SK-MEL-5 (cell line): ENCODE data around the gene SLC35D2. TPM values are rescaled to one million over a fixed set of nuclear protein-coding genes. Genes with fewer than 3 reads are reported as not detected.
"Not testable (repeated sequence)": the region's sequence is repeated elsewhere in the genome, so short reads cannot be mapped to it uniquely, and the experiment has no call there.

ENCODE experiments used
- DNase-seq: peaks from one replicate; pipeline ENCODE4 v3.0.0-alpha.2; 2016; ENCODE audit warnings: low read depth, low spot score
- in situ Hi-C: cut with HindIII; loops from 2 replicates; pipeline ENCODE4 v1.10.0; 2016; ENCODE audit warnings: low sequenced_read_pairs, high pct_unique_total_duplicates, low pct_unique_long_range_greater_than_20kb
- total RNA-seq: library from RNA; depleted of rRNA; stranded (reverse); fragments of >200 nt; shearing (Covaris generic); gene quantifications from 2 replicates; pipeline ENCODE4 v1.2.3, GENCODE V29; 2014

The SLC35D2 gene
- total RNA-seq, 1 experiment from 2014 or later: 54.5 TPM

DNA sequence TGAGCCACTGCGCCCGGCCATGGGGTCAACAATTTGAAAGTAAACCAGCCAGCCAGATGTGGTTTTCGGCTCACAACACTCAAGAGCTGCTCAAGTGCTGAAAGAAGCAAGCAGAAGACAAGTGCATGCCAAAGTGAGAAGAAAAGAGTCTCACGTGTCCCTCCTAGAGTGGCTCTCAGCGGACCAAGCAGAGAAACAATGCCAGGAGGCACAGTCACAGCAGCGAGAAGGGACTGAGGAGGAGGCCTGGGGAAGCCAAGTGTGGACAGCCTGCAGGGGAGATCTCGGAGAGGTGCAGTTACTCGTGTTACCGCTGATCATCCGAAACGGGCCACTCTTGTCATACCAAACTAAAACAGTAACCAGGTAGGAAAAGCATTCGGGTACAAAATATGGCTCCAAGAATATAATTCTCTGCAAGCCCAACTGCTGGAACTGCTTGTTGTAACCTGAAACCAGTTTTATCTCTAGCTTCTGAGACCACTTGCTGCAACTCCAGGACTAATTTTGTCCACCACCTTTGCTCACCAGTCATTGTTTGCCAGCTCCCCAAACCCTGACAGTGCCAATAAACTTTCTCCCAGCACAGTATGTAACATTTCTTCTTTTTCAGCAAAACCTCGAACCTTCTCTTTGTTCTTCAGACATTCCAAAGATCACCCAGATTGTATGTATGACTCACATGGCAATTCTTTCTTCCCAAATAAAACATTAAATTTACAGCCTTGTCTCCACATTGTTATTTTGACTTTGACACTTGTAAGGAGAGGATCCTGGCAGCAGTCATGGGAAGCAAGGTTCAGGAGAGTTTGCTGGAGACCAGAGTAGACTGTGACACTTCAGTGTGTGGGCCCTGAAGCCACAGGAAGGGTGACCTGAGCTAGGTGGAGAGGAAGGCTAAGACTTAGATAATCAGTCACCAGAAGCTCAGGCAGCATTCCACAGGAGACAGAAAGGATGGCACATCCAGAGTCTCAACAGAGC is 6.3 kb downstream of the SLC35D2 start:
- in situ Hi-C loops: no loop called here
- DNase-seq: no peak

DNA sequence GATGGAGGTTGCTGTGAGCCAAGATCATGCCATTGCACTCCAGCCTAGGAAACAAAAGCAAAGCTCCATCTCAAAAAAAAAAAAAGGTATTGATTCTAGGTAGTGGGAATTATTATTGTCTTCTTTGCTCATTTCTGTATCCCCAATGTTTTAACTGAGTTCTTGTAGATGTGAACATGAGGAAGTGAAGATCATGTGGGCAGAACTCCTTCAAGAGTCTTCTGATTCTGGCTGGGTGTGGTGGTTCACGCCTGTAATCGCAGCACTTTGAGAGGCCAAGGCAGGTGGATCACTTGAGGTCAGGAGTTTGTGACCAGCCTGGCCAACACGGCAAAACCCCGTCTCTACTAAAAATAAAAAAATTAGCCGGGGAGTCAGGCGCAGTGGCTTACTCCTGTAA is 8.0 kb downstream of the SLC35D2 start:
- DNase-seq, in situ Hi-C loops: not testable (repeated sequence)

DNA sequence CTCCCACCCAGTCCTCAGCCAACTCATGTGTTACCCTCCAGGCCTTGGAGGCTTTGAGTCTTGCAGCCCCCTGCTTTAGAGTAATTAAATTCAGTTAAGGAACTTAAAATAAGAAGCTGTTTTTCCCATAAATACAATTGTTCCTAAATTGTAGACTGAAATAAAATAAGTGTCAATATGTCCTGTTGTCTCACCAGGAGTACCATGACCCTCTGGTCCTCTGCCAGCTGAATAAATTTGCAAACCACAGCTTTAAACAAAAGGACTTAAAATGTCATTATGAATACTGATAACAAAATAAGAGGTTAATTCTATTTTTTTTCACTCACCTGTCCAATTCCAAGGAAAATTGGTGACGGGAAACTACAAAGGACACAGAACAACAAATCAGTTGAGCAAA is 15.6 kb downstream of the SLC35D2 start:
- no peak for DNase-seq
- in situ Hi-C loops: no loop called here

DNA sequence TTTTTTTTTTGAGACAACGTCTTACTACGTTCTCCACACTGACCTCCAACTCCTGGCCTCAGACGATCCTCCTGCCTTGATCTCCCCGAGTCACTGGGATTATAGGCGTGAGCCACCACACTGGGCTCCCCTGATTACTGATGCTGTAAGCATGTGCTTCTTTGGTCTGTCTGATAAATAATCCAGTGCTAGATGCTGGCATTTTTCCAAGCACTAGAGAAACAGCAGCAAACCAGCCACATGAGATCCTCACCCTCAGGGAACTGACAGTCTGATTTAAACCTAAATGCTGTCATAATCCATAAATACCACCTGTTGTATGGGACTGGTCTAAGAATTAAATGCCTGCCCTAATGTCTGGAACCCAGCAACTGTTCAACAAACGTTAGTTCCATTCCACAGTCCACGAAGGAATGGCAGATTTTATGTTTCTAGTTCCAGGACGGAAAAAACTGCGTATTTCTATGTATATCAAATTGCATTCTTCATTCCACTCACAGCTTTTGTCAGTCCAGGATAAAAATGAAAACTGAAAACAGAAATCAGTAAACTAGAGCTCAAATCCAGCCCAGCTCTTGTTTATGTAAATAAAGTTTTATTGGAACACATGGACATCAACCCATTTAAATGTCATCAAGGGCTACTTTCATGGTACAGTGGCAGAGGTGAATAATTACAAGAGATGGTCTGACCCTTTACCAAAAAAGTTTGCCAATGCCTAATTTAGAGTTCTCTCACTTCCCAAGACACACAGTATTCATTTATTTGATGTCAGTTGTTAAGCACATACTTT is 20.1 kb downstream of the SLC35D2 start:
- no peak for DNase-seq
- in situ Hi-C loops: no loop called here

DNA sequence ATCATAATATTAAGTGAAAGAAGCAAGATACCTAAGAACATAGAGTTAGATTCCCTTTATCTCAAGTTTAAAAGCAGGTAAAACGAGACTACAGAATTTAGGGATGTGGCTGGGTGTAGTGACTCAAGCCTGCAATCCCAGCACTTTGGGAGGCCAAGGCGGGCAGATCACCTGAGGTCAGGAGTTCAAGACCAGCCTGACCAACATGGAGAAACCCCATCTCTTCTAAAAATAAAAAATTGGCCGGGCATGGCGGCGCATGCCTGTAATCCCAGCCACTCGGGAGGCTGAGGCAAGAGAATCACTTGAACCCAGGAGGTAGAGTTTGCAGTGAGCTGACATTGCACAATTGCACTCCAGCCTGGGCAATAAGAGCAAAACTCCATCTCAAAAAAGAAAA is 21.4 kb downstream of the SLC35D2 start:
- DNase-seq, in situ Hi-C loops: not testable (repeated sequence)

DNA sequence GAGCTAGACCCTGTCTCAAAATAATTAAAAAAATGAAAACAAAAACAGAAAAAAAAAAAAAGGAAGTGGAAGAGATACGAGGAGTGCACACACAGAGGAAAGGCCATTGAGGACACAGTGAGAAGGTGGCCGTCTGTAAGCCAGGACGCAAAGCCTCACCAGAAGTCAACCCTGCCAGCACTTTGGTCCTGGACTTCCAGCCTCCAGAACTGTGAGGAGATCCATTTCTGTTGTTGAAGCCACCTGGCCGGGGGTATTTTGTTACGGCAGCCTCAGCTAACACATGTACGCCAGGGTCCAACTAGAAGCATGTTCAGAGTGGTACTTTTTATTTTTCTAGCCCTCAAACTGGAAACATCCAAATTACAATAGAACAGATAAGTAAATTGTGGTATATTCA is 21.8 kb downstream of the SLC35D2 start:
- in situ Hi-C loops: no loop called here
- DNase-seq: no peak

DNA sequence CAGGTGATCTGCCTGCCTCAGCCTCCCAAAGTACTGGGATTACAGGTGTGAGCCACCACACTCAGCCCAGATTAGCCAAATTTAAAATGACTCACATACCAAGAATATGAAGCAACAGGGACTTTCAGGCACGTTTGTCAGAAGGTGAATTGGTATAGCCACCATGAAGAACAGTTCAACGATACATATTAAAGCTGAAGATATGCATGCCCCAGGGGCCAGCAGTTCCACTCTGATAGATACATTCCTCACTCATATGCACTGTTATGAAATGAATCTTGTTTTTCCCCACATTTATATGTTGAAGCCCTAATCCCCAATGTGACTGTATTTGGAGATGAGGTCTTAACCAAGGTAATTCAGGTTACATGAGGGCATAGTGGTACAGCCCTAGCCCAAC is 22.5 kb downstream of the SLC35D2 start:
- no peak for DNase-seq
- in situ Hi-C loops: no loop called here

DNA sequence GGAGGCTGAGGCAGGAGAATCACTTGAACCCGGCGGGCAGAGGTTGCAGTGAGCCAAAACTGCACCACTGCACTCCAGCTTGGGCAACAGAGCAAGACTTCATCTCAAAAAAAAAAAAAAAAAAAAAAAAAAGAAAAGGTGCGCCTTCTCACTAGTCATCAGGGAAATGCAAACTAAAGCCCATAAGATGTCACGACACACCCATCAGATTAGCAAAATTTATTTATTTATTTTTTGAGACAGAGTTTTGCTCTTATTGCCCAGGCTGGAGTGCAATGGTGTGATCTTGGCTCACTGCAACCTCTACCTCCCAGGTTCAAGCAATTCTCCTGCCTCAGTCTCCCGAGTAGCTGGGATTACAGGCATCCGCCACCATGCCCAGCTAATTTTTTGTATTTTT is 23.0 kb downstream of the SLC35D2 start:
- DNase-seq, in situ Hi-C loops: not testable (repeated sequence)

DNA sequence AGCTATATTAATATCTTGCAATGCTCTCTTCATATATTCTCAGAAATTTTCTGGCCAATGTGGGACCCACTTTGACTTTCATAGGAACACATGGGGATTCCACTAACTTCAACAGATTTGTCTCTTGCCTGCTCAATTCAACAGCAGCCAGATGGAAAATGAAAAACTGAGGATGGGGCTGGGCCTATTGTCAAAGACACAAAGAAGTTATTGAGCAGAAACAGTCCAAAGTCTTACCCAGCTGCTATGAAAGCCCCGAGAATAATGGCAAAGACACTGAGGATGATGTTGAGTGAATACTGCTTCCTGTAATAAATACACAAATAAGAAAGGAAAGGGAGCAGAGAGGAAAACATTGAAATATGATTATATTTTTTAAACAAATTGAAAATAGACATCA is 32.6 kb downstream of the SLC35D2 start:
- in situ Hi-C loops: no loop called here
- no peak for DNase-seq

DNA sequence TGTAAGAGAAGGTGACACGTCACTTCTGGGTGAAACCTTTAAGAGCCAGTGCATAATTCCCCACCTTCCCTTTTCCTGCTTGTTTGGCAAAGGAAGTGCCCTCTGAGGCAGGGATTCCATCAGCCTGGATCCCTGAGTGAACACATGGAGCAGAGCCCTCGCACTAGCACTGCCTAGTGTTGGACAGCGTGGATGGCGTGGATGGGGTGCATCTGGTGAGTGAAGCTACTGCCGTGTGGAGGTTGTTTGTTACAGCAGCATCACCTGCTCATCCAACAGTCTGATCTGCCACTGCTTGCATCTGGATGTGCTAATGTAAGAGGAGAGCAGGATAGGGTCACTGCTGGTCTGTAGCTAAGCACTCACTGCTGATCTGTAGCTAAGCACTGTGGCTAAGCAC is 35.2 kb downstream of the SLC35D2 start:
- DNase-seq: no peak
- in situ Hi-C loops: no loop called here

DNA sequence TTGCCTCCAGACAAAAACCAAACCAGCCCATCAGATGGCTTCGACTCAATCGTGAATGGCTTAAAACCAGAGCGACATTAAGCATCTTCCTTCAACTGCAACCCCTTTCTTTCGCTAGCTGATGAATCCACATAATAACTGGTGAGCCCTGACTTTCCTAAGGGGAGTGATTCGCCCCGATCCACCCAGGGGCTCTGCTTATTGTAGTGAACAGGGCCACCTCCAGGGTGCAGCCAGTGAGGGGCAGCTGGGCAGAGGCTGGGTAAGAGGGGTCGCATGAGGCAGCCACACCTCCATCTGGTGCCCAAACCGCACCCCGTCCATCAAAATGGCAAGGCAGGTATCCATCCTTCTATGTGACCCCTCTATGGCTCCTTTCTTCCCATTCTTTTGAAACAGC is 38.0 kb downstream of the SLC35D2 start:
- no peak for DNase-seq
- in situ Hi-C loops: no loop called here

DNA sequence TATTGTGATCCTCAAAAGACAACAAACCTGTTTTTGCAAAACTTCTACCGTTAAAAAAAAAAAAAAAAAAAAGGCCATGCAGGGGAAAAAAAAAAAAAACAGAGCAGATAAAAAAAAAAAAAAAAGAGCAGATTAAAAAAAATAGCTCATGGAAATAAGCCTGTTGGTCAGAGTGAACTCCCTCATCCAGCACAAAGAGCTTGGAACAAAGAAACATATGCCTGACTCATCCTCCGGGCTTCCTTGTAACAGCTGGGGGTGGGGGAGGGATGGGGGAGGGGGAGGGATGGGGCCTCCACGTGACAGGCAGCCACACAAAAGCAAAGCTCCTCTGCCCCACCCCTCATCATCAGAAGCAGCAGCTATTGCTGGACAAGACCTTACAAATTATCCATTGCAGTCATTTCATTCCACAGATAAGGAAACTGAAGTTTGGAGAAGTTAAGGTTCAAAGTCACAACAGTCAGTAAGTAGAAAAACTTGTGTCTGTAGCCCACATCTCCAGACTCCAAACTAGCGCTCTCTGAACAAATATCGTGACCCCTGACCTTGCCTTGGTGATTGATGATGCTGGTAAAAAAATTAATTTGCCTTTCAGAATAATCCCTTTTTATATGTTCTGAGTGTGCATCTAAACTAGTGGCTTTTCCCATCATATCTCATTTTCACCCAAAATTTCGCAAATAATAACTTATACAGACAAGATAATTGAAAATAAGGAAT is 38.9 kb downstream of the SLC35D2 start:
- peak; percentile 75 for DNase-seq
- in situ Hi-C loops: no loop called here

DNA sequence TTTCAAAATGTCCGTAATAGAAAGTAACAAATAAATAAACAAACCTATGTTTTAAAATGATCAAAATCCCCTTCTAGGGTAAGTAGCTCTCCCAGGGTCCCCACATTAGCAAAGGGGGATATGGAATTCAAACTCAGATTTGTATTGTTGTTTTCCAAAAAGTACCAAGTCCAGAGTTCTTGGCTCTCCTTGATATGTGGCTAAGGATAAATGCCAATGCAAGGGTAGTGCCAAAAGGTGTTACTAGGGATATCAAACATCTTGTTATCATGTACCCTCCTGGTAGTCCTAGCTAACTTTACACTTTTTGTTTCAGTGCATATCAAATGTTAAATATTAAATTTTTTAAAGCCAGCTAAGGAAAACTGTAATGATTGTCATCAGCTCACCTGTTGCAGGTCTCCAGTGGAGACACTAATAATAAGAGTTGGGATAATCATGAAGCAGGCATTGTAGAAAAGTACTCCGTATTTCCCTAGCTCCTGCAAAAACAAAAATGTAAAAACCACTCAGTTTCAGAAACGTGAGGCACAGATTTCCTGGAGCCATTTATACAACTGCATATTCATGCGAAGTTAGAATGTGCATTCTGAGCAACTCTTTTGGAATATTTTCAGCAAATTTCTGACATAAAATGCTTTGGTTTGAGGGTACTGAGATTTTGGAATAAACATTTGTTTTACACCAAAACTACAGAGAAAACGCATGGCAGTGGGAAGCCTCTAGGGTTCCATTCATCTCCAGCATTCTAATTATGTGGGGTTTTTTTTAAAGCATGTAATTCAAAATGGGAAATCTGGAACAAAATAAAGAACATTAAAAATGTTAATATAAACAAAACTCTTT is 39.8 kb downstream of the SLC35D2 start:
- no peak for DNase-seq
- in situ Hi-C loops: no loop called here

DNA sequence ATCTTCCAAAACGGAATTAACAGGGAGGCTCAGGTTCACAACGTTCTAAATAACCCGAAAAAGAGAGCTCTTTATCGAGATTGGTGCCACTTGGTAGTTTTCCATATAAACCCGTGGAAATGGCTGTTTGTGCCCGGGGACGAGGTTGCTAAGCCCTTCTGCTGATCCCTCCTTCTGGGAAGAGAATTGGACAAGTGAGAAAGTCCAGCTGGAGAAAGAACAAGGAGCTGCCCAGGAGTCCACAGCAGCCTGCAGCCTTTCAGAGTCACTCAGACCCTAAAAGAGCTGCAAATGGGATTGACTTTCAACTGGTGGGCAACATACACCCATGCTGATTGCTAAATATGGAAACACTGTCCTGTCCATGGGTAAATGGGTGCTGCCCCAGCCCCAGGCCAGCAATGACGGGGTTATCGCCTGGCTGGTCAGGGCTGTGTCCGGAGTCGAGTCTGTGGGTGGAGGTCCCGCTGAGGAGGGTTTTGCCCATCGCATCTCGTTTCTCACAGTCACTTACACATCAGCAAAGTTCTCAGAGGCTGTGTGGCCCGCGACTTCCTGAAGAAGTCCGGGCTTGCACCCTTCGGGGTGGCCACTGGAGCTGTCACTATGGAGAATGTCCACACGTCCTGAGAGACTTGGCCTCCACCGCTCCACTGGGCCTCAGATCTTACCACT is 40.8 kb downstream of the SLC35D2 start:
- DNase-seq: no peak
- in situ Hi-C loops: no loop called here

DNA sequence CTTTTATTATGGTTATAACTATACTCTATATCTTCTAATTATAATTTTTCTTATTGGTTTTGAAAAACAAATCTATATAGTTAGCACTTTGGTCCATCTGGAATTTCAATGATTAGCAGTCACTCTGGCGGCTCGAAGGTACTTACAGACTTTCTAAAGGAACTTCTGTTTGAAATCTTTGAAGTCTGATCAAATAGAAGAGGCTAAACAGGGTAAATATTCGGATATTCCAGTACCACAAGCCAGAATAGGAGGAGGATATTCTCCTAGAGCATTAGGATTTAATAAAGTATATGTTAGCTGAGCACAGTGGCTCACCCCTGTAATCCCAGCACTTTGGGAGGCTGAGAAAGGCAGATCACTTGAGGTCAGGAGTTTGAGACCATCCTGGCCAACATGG is 42.8 kb downstream of the SLC35D2 start:
- DNase-seq: no peak
- in situ Hi-C loops: no loop called here

DNA sequence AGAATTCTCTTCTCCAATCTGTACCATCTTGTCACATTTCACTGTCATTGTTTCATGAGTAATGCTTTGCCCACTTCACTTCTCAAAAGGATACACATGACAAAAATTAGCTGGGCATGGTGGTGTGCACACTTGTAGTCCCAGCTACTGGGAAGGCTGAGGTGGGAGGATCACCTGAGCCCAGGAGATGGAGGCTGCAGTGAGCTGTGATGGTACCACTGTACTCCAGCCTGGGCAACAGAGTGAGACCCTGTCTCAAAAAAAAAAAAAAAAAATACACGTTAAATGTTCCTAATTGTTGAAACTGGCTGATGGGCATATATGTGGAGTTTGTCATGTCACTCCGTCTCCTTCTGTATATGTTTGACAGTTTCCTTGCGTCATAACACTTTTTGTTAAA is 45.2 kb downstream of the SLC35D2 start:
- DNase-seq: no peak
- in situ Hi-C loops: no loop called here

DNA sequence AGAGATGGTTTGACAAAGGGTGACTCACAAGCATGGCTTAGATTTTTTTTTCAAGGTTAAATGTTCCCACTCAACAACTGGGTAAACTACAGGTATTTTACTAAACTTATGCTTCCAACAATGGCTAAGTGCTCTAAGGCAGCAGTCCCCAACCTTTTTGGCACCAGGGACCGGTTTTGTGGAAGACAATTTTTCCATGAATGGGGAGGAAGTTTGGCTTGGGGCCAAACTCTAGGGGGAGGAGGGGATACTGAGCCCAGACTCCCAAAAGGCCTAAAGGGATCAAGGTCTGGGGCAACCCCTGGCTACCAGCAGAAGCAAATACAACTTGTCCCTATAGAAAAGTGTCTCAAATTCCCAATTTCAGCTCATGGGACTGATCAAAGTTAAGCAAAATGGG is 49.6 kb downstream of the SLC35D2 start:
- in situ Hi-C loops: no loop called here
- DNase-seq: no peak
